Occipital lobe (tissue), 2 donors: Measurements from ENCODE around the gene KNDC1. TPM values are rescaled to one million over a fixed set of nuclear protein-coding genes. Genes with fewer than 3 reads are reported as not detected.
"Not testable (repeated sequence)": the region's sequence is repeated elsewhere in the genome, so short reads cannot be mapped to it uniquely, and the experiment has no call there.

ENCODE experiments used
- DNase-seq: peaks from one replicate; lab custom pipeline; 2025; lab: John Stamatoyannopoulos, UW
- total RNA-seq: library from RNA; depleted of rRNA; stranded (reverse); fragments of >200 nt; gene quantifications from one replicate; pipeline ENCODE4 v1.2.3, GENCODE V29; 2014

Gene KNDC1
- total RNA-seq, 1 donor from 2014 or later: 5.9 TPM

DNA sequence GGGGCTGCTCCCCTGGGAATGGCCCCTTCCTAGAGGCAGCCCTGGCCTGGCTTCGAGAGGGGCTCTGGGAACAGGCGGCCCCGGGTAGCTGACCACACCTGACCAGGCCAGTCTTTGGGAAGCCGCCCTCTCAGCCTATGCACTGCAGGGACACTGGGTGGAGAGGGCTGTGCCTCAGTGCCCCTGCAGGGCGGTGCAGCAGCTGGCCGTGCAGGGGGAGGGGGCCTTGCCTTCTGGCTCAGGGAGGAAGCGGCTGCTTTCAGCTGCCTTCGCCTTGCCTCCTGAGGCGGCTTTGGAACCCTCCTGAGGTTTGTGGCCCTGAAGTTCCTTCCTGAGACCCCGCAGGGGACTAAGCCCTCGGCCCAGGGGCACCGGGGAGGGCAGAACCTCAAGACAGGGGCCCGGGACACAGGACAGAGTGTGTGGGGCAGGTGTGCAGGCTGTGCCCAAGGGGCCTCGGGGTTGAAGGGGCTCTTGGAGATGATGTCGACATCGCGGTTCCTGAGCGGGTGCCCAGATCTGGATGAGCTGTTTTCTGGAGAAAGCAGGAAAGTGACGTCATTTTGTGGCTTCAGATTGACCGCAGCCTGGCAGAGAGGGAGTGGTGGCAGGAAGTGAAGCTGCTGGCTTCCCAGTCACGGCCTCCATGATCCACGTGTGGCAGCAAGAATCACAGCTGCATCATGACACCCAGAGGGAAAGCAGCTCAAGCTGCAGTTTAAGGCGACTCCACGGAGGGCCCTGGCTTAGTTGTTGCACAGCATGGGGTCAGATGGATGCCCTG is 99.0 kb downstream of the KNDC1 start:
- peak; percentile 35 for DNase-seq

DNA sequence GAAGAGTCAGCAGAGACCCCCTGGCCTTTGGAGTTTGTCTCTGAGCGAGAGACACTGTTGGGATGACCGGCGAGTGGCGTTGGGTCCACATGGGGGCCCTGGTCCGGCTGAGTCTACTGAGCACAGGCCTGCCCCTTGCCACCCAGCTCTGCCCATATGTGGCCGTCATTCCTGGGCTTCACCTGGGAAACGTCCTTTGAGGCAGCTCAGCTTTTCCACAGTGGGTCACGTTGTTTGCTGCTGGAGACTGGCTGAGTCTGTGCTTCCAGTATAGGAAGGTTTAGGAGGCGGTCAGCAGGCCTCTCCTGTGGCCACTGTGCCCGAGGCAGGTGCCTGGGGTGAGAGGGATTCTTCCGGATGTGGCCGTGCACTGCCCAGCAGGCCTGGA is 99.6 kb downstream of the KNDC1 start:
- DNase-seq: no peak

DNA sequence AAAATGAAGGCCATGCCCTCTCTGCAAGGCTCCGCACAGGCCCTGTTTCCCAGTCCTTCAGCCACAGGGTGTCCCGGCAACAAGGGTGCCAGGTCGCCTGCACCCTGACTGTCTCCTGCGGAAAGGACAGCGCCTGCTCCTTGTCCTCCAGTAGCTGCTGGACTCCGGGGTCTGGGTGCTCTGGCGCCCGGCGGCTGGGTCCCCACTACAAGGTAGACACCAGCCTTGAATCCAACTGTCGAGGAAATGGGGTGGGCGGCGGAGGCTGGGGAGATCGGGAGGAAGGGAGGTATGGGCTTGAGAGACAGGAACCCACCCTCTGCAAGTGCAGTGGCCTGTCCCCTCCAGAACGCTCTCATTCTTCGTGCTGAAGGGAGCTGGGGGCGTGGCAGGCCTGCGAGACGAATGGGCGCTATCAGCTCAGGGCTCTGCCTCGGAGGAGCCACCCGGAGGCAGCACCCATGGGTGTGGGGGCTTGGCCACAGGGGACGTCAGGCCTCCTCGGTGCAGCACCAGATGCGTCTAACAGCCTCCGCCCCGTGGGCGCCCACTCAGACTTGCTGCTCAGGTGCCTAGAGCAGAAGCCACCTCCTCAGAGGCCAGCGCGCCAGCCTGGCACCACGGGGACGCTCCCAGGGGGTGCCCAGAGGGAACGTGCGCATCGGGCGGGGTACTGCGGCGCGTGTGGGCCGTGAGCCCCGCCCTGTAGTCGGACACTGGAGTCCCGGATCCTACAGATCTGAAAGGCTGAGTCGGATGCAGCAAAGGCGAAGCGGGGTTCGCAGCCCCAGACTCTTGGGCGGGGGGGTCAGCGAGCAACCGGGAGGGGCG is 101.1 kb downstream of the KNDC1 start:
- DNase-seq: peak; percentile 24

DNA sequence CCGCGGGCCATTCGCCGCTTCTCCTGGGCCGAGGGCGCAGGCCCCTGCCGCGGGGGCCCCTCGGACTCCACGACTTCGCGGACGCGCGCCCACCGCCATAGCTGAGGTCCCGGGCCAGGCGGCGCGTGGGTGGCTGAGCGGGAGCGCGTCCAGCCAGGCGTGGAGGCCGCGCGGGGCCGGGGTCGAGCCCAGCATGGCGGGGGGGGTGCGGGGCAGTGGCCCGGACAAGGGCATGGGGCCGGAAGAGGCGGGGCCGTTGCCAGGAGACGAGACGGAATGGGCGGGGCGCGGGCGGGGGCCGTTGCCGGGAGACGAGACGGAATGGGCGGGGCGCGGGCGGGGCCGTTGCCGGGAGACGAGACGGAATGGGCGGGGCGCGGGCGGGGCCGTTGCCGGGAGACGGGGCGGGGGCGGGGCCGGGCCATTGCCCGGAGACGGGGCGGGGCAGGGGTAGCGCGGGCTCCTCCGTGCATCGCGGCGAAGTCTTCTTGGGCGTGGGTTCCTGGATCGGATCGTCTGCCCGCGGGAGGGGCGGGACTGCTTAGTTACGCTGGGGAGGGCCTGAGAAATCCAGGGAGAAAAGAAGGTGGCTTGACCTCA is 101.8 kb downstream of the KNDC1 start:
- DNase-seq: peak; percentile 67

DNA sequence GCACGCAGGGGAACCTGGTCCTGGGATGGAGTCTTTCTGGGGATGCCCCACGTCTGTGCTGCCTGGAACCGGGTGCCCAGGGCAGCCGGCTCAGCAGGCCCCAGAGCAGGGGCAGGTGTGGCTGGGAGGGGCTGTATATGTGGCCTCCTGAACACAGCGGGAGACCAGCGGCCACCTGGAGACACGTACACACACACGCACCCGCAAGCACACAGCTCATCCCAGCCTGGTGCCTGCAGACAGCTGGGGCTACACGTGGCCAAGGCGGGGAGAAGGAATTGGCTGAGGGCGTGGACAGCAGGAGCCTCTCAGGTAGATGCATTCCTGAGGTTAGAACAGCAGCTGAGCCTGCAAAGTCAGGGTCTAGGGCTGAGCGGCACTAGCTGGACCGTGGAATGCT is 102.7 kb downstream of the KNDC1 start:
- no peak for DNase-seq

DNA sequence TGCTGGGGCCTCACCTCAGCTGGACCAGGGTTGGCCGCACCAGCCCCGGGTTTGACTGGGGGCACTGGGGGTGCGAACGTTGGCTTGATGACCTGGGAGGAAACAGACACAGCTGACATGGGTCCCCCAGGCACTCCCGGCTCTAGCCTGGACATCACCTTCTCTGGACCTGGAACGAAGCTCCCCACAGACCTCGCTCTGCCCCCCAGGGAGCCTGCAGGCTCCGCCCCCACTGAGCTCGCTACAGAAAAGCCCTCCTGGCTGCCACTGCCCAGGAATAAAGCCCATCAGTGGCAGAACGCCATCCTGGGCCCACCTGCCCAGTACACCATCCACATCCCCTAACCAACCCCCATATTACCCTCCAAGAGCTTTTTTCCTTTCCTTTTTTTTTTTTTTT is 103.7 kb downstream of the KNDC1 start:
- no peak for DNase-seq

DNA sequence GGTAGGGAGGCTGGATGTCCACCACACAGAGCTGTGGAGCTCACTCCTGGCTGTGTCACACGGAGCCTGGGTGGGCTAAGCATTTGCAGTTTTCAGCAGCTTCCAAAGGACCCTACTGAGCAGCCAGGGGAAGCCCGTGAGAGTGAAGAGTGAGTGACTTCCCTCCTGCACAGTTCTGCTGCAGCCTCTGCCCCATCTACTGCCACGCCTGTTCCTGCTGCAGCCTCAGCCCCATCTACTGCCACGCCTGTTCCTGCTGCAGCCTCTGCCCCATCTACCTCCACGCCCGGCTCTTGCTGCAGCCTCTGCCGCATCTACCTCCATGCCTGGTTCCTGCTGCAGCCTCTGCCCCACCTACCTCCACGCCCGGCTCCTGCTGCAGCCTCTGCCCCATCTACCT is 104.4 kb downstream of the KNDC1 start:
- no peak for DNase-seq

DNA sequence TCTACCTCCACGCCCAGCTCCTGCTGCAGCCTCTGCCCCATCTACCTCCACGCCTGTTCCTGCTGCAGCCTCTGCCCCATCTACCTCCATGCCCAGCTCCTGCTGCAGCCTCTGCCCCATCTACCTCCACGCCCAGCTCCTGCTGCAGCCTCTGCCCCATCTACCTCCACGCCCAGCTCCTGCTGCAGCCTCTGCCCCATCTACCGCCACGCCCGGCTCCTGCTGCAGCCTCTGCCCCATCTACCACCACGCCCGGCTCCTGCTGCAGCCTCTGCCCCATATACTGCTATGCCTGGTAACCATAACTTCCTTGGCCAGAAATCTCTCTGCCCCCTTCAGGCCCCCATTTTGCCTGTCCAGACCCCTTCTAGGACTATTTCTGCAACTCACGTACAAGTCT is 105.0 kb downstream of the KNDC1 start:
- not testable (repeated sequence) for DNase-seq

DNA sequence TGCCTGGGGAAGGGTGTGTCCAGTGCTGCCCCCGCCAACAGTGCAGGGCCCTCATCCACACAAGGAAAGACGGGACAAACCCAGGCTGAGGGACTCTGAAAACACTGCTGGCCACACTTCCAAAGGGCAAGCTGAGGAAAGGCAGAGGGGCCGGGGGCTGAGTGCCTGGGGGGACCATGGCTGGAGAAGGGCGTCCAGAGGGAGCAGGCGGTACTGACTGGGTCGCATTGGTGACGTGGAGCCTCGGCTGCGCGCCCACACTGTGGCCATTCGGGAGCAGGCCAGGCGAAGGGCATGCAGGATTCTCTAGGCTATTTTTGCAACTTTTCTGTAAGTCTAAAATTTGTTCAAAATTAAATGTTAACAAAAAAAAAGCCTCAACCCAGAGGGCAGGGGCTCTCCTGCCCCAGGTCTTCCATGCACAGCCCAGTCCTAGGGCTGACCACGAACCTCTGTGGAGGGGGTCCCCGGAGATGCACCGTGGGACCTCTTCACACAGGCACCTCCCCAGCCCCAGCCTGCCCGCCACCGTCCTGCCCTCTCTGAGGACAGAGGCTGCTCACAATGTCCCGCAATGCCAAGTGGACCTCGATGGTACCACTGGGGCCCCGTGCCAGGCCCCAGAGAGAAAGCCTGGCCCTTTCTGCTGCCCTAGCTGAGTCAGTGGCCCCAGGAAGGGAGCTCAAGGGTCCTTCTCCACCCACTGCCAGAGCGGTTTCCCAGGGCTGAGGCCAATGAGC is 106.2 kb downstream of the KNDC1 start:
- DNase-seq: no peak

DNA sequence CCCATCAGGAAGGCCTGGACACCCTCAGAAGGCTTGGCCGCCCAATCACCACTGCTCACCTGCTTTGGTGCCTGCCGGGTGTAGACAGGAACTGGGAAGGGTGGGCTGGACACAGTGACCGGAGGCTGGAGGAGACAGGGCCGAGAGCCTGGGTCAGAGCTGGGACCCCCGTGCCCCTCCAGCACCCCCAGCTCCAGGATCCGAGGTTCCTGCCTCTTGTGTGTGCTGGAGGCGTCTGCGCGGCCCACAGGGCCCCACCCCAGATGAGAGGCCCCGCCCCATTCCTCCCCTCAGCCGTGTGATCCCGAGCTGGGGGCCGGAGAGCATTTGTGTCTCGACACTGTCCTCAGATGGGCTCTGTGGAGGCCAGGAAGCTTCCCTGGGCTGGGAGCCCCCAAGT is 107.3 kb downstream of the KNDC1 start:
- DNase-seq: no peak

DNA sequence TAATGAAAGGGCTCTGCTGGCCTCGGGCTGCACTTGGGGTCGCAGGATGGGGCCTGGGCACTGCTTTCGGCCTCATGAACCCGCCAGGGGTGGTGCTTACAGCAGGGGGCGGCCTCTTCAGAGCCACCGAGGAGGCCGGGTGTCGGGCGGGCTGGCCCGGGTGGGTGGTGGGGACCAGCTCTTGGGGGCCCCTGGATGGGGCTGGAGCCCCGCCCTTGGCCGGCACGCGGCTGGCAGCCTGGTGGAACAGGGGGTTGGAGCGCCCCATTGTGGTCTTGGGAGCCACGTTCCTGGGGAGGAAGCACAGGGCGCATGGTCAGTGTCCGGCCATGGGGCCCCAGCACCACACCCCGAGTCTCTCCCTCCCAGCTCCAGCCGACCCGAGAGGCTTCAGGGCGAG is 107.8 kb downstream of the KNDC1 start:
- no peak for DNase-seq

DNA sequence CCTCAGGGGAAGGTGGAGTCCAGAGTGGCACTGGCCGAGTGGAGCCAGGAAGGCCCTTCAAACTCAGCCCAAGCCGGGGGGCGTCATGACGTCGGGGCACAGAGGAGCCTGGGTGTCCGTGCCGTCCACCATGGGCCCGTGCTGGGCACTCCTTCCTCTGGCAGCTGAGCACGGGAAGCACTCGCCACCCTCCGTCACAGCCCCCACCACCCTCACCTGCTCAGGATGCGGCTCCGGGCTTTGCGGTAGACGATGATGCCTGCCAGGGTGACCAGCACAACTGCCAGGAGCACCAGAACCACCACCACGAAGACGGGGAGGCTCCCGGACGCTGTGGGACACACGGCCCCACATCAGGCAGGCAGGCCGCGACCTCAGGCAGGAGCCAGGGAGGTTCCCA is 108.5 kb downstream of the KNDC1 start:
- no peak for DNase-seq

DNA sequence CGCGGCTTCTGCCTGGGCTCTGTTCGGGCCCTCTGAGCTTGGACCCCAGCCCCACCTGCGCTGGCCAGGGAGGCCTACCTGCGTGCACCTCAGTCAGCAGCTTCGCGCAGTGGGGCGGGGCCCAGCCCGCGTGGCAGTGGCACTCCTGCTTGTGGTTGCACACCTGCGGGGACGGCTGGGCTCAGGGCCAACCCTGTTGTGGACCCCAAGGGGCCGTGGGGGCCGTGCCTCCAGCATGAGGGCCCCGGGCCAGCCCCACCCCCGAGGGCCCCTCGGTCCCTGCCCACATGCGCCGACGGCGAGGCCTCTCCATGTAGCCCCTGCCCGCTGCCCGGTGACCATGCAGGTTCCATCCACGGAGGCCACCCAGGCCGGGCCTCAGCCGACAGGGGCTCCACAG is 109.3 kb downstream of the KNDC1 start:
- DNase-seq: no peak

DNA sequence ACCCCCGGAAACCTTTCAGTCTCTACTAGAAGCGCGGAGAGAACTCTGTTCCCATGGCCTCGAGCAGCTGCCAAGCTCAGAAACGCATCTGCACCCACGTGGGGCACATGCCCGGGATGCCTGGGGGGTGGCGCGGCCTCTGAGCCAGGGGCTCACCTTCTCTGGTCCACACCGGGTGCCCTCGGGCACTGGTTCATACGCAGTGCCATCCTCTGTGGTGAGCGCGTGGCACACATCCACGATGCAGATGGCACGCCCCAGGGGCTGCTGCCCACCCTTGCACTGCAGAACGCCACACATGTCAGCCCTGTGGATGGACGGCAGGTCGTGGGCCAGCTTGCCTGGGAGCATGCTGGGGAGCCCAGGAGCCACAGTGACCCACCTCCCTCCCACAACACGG is 110.2 kb downstream of the KNDC1 start:
- no peak for DNase-seq

DNA sequence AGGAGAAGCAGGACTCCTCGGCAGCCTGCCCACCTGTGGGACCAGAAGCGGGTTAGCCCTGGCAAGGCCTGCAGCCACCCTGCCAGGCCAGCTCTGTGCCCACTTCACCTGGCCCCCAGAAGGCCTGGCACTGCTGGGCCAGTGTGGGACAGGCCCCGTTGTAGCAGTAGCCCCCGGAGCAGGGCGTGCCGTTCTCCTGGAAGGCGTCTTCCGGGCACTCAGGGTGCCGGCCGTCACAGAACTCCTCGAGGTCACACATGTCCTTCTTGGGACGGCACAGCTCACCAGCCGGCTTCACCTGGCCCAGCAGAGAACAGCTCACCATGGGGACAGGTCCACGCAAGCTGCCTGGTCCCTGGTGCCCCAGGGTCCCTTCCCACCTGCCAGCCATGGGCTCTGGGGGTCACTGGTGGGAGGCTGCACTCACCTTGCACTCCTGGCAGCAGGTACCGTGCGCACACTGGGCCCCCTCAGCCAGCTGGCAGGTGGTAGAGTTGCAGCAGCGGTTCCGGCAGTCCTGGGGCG is 110.8 kb downstream of the KNDC1 start:
- DNase-seq: no peak

DNA sequence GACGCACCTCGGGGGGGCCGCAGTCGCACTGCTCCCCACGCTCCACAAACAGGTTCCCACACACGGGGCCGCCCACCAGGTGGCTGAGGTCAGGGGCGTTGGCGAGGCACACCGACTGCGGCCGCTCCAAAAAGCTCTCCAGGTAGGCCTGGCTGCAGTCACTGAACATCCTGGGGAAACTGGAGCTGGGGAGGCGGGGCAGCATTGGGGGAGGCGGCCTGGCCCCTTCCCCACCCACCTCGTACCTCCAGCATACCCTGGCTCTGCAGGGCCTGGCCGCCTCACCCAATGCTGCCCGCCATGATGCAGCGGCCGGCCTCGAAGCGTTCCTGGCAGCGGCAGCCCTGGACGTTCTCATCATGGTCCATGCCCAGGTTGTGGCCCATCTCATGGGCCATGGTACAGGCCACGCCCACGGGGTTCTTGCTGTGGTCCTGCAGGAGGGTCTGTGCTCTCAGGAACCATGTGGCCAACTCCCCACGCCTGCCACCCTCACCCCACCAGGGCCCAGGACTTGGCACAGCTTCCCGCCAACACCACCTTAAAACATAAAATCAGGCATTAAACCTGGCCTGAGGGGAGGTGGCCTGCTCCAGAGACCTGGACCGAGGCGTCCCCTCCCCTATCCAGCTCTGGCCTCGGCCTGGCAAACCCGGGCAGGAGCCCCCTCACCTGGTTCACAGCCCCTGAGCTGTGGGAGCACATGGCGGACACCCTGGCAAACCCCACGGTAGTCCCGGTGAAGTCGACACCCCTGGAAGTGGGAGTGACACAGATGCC is 111.7 kb downstream of the KNDC1 start:
- DNase-seq: no peak

DNA sequence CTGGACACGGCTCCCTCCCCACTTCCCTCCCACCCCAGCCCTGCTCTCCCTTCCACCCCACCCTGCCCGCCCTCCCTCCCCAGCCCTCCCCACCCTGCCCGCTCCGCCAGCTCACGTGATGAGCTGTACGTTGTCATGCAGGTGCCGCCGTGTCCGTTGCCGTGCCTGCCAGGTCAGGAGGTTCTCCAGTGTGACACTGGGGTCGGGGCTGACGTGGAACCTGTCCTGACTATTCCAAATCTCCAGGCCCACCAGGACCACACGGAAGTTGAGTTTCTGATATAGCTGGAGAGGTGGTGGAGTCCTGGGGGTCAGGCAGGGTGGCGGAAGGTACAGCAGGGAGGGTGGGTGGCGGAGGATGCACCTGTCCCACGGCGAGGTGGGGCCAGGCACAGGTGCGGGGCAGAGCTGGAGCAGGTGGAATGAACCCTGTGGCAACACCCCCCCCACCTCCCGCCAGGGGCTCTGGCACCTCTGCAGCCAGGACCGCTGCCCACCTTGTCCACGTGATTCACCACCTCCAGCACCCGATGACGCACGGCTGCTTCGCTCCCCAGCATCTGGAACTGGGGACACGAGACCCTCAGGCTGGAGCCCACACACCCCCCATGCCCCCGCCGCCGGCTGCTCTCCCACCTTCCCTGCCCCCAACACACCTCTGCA is 112.4 kb downstream of the KNDC1 start:
- DNase-seq: no peak

DNA sequence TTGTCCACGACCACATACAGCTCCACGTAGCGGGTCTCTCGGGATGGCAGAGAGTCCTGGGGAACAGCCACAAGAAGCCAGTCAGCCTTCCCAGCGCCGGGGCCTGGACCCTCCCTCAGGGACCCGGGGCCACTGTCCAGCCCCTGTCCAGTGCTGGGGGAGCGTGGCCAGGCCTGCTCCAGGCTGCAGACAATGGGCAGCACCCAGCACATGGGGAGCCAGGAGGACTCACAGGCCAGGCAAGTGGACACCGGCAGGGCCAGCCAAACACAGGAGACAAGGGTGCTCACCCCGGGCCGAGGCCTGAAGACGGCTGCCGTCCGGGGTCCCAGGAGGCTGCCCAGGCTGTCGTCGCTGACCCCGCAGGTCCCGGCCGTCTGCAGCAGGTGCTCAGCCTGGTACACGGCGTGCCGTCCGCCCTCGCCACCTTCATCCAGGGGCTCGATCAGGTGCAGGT is 113.0 kb downstream of the KNDC1 start:
- no peak for DNase-seq

DNA sequence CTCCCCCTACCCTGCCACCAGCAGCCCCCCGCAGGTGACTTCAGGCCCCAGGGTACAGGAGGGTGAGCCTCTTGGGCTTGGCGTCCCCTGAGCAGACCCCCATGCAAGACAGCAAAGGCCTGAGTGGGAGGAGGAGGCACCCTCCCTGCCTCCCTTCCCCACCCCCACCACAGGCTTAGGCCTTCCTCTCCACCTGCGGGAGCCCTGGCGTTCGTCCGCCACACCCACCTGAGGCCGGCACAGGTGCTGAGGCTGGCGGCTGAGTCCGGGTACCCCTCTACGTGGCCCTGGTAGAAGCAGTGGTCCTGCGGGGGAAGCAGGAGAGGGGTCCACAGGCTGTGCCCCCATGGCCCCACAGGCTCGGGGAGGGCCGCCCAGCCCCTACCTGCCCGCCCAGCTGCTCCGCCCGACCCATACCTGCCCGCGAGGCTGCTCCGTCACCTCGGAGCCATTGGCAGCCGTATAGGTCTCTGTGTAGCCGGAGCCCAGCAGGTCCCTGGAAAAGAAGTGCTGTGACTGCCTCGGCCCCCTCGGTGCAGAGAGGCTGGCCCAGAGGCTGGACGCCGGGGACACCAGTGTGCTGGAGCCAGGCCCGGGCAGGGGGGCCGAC is 113.6 kb downstream of the KNDC1 start:
- no peak for DNase-seq
